Frontal cortex (tissue), 4 donors: ENCODE results near the gene TLNRD1. TPM values are rescaled to one million over a fixed set of nuclear protein-coding genes. Genes with fewer than 3 reads are reported as not detected.
"Not testable (repeated sequence)": the region's sequence is repeated elsewhere in the genome, so short reads cannot be mapped to it uniquely, and the experiment has no call there.

Experiments
- DNase-seq, 2 donors: peaks; one replicate each; pipeline ENCODE4 v3.0.0; 2012; ENCODE audit warnings: low spot score in 2 of 2
- FAIRE-seq: peaks from 2 replicates; lab custom pipeline; 2012; peaks lifted over from hg19 to GRCh38; lab: Jason Lieb, UNC
- total RNA-seq: library from RNA; depleted of rRNA; stranded (reverse); fragments of >200 nt; gene quantifications from one replicate; pipeline ENCODE4 v1.2.3, GENCODE V29; 2014
- donor health status: control.
- donor health status: control.
- donor health status: control.

The TLNRD1 gene
- total RNA-seq: 6.1 TPM

DNA sequence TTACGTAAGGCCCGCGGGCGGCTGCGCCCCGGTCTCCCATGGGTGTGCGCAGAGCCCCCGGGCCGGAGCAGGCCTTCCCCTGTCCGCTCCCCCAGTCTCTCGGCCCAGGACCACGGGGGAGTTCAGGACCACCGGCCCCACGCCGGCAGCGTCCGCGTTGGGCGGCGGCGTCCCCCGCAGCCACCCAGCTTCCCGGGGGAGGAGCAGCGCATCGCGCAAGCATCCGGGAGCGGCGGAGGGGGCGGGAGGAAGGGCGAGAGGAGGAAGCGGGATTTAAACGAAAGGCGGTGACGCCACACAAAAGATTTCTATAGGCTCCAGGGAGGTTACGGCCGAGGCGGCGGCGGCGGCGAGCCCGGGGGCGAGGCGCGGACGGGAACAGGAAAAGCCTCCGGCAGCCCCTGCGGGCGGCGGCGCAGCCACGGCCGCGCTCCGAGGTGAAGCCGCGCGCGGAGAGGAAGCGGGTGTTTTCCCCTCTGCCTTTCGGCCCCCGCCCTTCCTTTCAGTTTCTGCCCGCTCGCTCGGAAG lies at the start of gene TLNRD1:
Gene TLNRD1 (plus strand): TSS at position 300 of the 528 bp plus-strand sequence. CDS start 1,349 bp downstream, outside the sequence.
- no peak for FAIRE-seq
- DNase-seq: peak; percentile 88 to 90

GRCh38 chr15:80951941-80952340 lies 48.8 kb upstream of the TLNRD1 start:
- no peak for FAIRE-seq
- no peak for DNase-seq

DNA sequence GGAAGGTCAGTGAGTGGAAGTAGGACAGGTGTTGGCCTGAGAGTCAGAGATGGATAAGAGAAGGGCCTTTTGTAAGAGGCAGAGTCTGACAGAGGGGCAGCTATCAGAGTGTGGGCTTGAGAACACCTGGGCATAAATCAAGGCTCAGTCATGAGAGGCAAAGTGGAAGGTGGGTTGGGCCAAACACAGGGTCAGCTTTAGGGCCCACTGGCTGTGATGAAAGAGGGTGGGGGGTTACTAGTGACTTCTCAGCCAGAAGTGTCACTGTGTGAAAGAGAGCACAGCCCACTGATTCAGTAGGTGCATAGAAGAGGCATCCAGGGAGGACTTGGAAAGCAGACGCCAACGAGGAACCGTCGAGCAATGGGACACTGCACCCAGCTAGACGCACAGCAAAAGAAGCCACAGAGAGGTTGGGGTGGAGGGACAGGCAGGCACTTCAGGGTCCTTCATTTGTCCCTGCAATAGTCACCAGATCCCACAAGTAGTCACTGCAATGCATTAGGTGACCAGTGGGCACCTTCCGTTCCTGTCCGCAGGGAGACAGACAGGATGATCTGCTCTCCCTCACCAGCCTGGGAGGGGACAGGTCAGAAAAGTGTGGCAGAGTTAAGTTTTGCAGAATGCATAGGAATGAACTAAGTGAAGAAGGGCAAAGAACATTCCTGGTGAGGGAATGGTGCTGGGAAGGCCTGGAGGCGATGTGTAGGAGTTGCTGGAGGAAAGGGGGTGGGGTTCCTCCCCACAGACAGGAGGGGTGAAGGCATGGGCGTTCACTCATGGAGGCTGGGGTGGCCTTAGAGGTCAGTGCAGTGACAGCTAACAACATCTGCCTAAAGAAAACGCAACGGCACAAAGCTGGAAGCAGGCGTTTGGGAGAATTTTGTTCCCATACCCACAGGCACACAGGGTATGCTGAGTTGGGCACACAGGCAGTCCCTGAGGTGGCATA lies 47.4 kb upstream of the TLNRD1 start:
- DNase-seq: no peak
- no peak for FAIRE-seq

- FAIRE-seq (no peak), DNase-seq (no peak)
Observed at GRCh38 chr15:80953953-80954778, 46.6 kb upstream of the TLNRD1 start.

GRCh38 chr15:80955571-80956452 lies 44.9 kb upstream of the TLNRD1 start:
- DNase-seq, FAIRE-seq: not testable (repeated sequence)

- DNase-seq (no peak), FAIRE-seq (no peak)
Observed at GRCh38 chr15:80957556-80957955, 43.2 kb upstream of the TLNRD1 start.

DNA sequence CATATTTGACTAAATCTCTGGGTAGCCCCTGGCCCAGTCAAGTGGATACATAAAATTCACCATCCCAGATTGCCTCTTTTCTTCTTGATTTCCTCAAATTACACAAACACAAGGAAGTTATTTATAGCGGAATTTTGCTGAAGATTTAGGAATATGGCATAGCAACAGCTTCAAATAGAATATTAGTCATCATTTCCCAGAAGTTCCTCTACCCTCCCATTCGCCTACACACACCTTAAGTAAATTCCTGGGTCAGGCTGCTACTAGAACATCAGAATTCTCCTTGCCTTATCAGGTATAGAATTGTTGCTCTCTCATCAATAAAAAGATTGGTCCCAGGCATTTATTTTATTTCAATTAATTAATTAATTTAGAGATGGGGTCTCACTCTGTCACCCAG lies 42.7 kb upstream of the TLNRD1 start:
- FAIRE-seq: no peak
- no peak for DNase-seq

GRCh38 chr15:80958818-80959495 lies 41.8 kb upstream of the TLNRD1 start:
- DNase-seq (no peak), FAIRE-seq (no peak)

DNA sequence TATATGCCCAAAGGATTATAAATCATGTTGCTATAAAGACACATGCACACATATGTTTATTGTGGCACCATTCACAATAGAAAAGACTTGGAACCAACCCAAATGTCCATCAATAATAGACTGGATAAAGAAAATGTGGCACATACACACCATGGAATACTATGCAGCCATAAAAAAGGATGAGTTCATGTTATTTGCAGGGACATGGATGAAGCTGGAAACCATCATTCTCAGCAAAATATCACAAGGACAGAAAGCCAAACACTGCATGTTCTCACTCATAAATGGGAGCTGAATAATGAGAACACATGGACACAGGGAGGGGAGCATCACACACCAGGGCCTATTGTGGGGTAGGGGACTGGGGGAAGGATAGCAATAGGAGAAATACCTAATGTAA lies 35.3 kb upstream of the TLNRD1 start:
- not testable (repeated sequence) for FAIRE-seq

DNA sequence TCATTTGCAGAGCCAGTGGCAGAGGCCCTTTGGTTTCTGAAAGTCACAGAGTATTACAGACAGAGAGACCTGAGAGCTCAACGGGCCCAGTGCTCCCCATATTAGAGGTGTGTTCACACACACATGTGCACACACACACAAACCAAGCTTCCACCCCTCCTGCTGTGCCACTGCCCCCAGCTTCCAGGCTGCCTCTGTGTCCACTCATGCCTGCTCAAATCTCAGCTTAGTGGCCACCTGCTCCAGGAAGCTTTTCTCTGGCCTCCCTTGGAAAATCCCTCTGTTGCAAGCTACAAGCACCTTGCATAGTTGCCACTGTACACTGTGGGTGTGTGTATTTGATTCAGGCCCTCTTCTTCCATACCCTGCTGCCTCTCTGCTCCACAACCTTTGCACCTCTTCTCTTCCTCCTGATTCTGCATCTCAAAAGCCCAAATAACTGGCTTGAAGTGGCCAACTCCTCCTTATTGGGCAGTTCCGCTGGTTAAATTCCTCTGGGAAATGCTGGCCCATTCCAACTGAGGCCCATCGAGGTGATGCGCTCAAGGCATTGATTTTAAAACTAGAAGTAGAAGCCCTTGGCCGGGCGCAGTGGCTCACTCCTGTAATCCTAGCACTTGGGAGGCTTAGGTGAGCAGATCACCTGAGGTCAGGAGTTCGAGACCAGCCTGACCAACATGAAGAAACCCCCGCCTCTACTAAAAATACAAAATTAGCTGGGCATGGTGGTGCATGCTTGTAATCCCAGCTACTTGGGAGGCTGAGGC lies 34.1 kb upstream of the TLNRD1 start:
- no peak for FAIRE-seq
- DNase-seq: no peak

More for the DNA sequence above, 35.3 kb upstream of the TLNRD1 start:
- not testable (repeated sequence) for DNase-seq

DNA sequence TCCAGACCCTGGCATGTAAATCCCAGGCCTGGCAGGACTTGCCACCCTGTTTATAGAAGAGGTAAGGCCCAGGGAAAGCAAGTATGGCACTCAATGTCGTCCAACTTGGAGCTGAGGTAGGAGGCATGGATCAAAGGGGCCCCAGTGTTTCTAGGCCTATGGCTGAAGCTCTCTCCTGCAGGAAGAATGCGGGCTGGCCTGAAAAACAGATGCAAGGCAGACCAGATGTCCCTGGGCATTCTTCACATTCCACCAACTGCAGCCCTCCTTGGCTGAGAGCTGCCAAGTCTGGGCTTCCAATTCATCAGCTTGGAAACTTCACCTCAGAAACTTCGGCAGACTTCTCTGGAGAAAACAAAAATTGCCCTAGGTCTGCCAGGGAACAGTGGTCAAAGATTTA lies 33.3 kb upstream of the TLNRD1 start:
- no peak for FAIRE-seq
- DNase-seq: no peak

GRCh38 chr15:80967991-80968510 lies 32.7 kb upstream of the TLNRD1 start:
- DNase-seq (no peak), FAIRE-seq (no peak)

GRCh38 chr15:80969316-80969715 lies 31.4 kb upstream of the TLNRD1 start:
- FAIRE-seq (no peak), DNase-seq (no peak)

DNA sequence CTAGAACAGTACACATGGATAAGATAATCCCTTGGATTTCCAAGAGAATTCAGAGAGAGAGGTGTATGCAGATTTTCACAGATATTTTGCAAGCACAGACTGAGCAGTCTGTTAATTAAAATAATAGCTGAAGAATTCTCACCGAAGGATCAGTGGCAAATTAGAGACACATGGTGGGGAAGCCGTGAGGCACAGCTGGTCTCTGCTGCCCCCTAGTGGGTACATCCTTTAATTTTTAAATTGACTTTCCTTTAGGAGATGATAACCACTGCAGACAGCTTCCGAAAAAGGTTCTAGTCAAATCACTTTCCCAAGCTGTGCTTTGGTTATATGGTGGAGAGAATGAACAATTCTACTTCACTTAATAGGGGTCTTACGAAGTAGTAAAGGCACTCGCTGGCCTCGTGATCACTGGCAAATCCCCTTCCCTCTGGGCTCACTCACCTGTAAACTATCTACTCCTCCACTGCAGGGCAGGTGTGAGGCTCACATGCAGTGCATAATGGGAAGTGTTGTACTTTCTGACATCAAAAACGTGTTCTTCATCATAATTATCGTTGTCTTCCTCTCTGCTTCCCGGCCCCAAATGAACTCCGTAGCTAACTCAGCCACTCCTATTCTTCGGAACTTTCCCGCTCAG lies 30.6 kb upstream of the TLNRD1 start:
- DNase-seq: peak; percentile 24 to 63
- FAIRE-seq: no peak

GRCh38 chr15:80970658-80971057 lies 30.1 kb upstream of the TLNRD1 start:
- no peak for DNase-seq
- FAIRE-seq: no peak

DNA sequence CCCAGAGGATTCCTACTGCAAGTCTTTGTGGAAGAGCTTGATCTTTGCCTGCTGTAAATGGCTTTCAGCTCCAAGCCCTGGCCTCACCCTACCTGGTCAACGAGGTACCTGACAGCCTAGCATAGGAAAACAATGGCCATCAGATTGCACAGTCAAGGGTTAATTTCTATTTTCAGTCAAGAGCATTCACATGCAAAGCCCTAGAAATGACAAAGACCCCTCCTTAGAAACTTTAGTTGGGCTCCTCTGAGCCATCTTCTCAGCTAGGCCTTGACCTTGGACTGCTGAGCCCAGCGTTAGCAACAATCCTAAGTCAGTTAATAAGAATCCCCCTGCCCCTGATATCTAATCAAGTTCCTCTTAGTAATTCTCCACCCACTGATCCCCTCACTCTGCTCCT lies 29.6 kb upstream of the TLNRD1 start:
- FAIRE-seq (no peak), DNase-seq (no peak)

- DNase-seq (no peak), FAIRE-seq (no peak)
Observed at GRCh38 chr15:80972276-80972675, 28.4 kb upstream of the TLNRD1 start.
